IMR-90 (cell line): ENCODE results near the gene RGL1. TPM values are rescaled to one million over a fixed set of nuclear protein-coding genes. Genes with fewer than 3 reads are reported as not detected.
A peak's percentile ranks its signal among the peaks of the same experiment; 100 is the strongest.

Experiments used
- ATAC-seq: fragments of 200-7000 bp; cut with Tn5 transposase; 2 replicates; pipeline ENCODE4 v1.9.1; 2020; ENCODE audit warnings: low read depth, mild to moderate bottlenecking, moderate library complexity
- BruUV-seq: library from RNA; stranded (reverse); fragments of 400-500 nt; replicated peaks from 2 replicates; lab custom pipeline; 2021; lab: Mats Ljungman, UMichigan
- CTCF ChIA-PET: fragments of 300-600 bp; formaldehyde crosslinking; extraction: SDS; loops from one replicate; lab custom pipeline; 2021; ENCODE audit warnings: antibody characterized with exemption; lab: Yijun Ruan, JAX
- POLR2A ChIA-PET: fragments of 300-600 bp; sonication (Branson Sonifier 250); formaldehyde crosslinking; loops from one replicate; lab custom pipeline; 2022; ENCODE audit warnings: antibody characterized with exemption; ENCODE audit not compliant: unreplicated experiment; lab: Charles Lee
- DNase-seq: peaks from one replicate; pipeline ENCODE4 v3.0.0; 2013
- H2AFZ ChIP-seq: replicated peaks from 2 replicates; pipeline ENCODE3; 2013; ENCODE audit warnings: low read length, mild to moderate bottlenecking; ENCODE audit not compliant: poor library complexity
- H2AK5ac ChIP-seq: 2 replicates; pipeline ENCODE4 v1.6.1; 2013; ENCODE audit warnings: low read depth, low read length, inconsistent platforms
- H2AK9ac ChIP-seq: replicated peaks from 2 replicates; pipeline ENCODE3; 2013; ENCODE audit warnings: mild to moderate bottlenecking, low read depth, low read length, moderate library complexity; ENCODE audit not compliant: poor library complexity
- H2BK120ac ChIP-seq: 2 replicates; pipeline ENCODE4 v1.6.1; 2013; ENCODE audit warnings: low read depth, low read length, inconsistent platforms
- H2BK15ac ChIP-seq: 3 replicates; pipeline ENCODE4 v1.6.1; 2013; ENCODE audit warnings: low read depth, low read length, inconsistent platforms
- H2BK20ac ChIP-seq: 2 replicates; pipeline ENCODE4 v1.6.1; 2013; ENCODE audit warnings: low read depth, mild to moderate bottlenecking, inconsistent platforms, low read length, moderate library complexity
- H2BK5ac ChIP-seq: 2 replicates; pipeline ENCODE4 v1.6.1; 2013; ENCODE audit warnings: mild to moderate bottlenecking, low read depth, low read length, inconsistent platforms; ENCODE audit not compliant: poor library complexity, severe bottlenecking
- H3K14ac ChIP-seq: replicated peaks from 2 replicates; pipeline ENCODE4 v1.6.1; 2013; ENCODE audit warnings: low read depth, low read length, inconsistent platforms
- H3K18ac ChIP-seq: 2 replicates; pipeline ENCODE4 v1.6.1; 2013; ENCODE audit warnings: low read depth, low read length, control low read depth
- H3K23ac ChIP-seq: 2 replicates; pipeline ENCODE4 v1.6.1; 2013; ENCODE audit warnings: low read depth, low read length, inconsistent platforms
- H3K27ac ChIP-seq: 2 replicates; pipeline ENCODE4 v1.5.1; 2013; ENCODE audit warnings: mild to moderate bottlenecking, control low read depth, low read length; ENCODE audit not compliant: insufficient read depth
- H3K27me3 ChIP-seq: 2 replicates; pipeline ENCODE4 v1.6.1; 2013; ENCODE audit warnings: low read length; ENCODE audit not compliant: control insufficient read depth, insufficient read depth
- H3K36me3 ChIP-seq: 2 replicates; pipeline ENCODE4 v1.6.1; 2013; ENCODE audit warnings: low read length, mixed read lengths; ENCODE audit not compliant: control insufficient read depth, insufficient read depth
- H3K4ac ChIP-seq: 2 replicates; pipeline ENCODE4 v1.6.1; 2013; ENCODE audit warnings: low read depth, low read length, inconsistent platforms
- H3K4me1 ChIP-seq: 2 replicates; pipeline ENCODE4 v1.6.1; 2013; ENCODE audit warnings: low read length, mixed read lengths; ENCODE audit not compliant: control insufficient read depth, insufficient read depth
- H3K4me2 ChIP-seq: 2 replicates; pipeline ENCODE4 v1.6.1; 2013; ENCODE audit warnings: low read depth, mild to moderate bottlenecking, control low read depth, low read length, moderate library complexity
- H3K4me3 ChIP-seq: 2 replicates; pipeline ENCODE4 v1.5.1; 2013; ENCODE audit warnings: low read depth, mild to moderate bottlenecking, control low read depth, low read length, moderate library complexity; ENCODE audit not compliant: insufficient read depth
- H3K56ac ChIP-seq: 2 replicates; pipeline ENCODE4 v1.6.1; 2013; ENCODE audit warnings: low read length, inconsistent platforms; ENCODE audit not compliant: insufficient read depth; ENCODE audit errors: extremely low read depth
- H3K79me1 ChIP-seq, 2 experiments: 2 replicates each; pipeline ENCODE4 v1.6.1; 2013; ENCODE audit warnings: low read length in 2 of 2, inconsistent platforms in 1 of 2, low read depth in 1 of 2
- H3K9ac ChIP-seq: 2 replicates; pipeline ENCODE4 v1.6.1; 2013; ENCODE audit warnings: low read depth, low read length, control low read depth
- H3K9me1 ChIP-seq: 2 replicates; pipeline ENCODE4 v1.6.1; 2013; ENCODE audit warnings: low read length, inconsistent platforms; ENCODE audit not compliant: insufficient read depth
- H3K9me3 ChIP-seq: 2 replicates; pipeline ENCODE4 v1.6.1; 2013; ENCODE audit warnings: low read length; ENCODE audit not compliant: control insufficient read depth, insufficient read depth
- H4K20me1 ChIP-seq: 2 replicates; pipeline ENCODE4 v1.6.1; 2013; ENCODE audit warnings: low read length, inconsistent platforms; ENCODE audit not compliant: insufficient read depth
- H4K5ac ChIP-seq: 2 replicates; pipeline ENCODE4 v1.6.1; 2013; ENCODE audit warnings: mild to moderate bottlenecking, low read depth, low read length, control low read depth
- H4K8ac ChIP-seq, 2 experiments: 2 replicates each; pipeline ENCODE4 v1.6.1; 2013; ENCODE audit warnings: low read depth in 2 of 2, low read length in 2 of 2, control low read depth in 1 of 2, inconsistent platforms in 1 of 2
- H4K91ac ChIP-seq: 2 replicates; pipeline ENCODE4 v1.6.1; 2013; ENCODE audit warnings: low read depth, low read length, inconsistent platforms; ENCODE audit not compliant: insufficient read depth
- BHLHE40 ChIP-seq: fragments of 150-350 bp; IDR thresholded peaks from 2 replicates; pipeline ENCODE4 v1.6.1; 2016; ENCODE audit warnings: mild to moderate bottlenecking, low read depth, low read length
- CEBPB ChIP-seq: IDR thresholded peaks from 2 replicates; pipeline ENCODE4 v1.6.1; 2012; ENCODE audit warnings: low read depth, low read length, improper control_type of control experiment
- CHD1 ChIP-seq: IDR thresholded peaks from 2 replicates; pipeline ENCODE4 v1.6.1; 2012; ENCODE audit warnings: low read depth, low read length, improper control_type of control experiment
- ELK1 ChIP-seq: fragments of 150-350 bp; IDR thresholded peaks from 2 replicates; pipeline ENCODE4 v1.6.1; 2016; ENCODE audit warnings: low read depth, mild to moderate bottlenecking, low read length, moderate library complexity, borderline replicate concordance
- FOS ChIP-seq: fragments of 150-350 bp; IDR thresholded peaks from 2 replicates; pipeline ENCODE4 v1.6.1; 2016; ENCODE audit warnings: low read depth, low read length
- MAFK ChIP-seq: IDR thresholded peaks from 2 replicates; pipeline ENCODE4 v1.6.1; 2012; ENCODE audit warnings: low read depth, low read length, improper control_type of control experiment
- MAZ ChIP-seq: IDR thresholded peaks from 2 replicates; pipeline ENCODE4 v1.6.1; 2012; ENCODE audit warnings: low read depth, mild to moderate bottlenecking, low read length, improper control_type of control experiment, moderate library complexity, borderline replicate concordance
- MXI1 ChIP-seq: IDR thresholded peaks from 2 replicates; pipeline ENCODE4 v1.6.1; 2012; ENCODE audit warnings: low read depth, mild to moderate bottlenecking, low read length, moderate library complexity, borderline replicate concordance
- NFE2L2 ChIP-seq: fragments of 150-350 bp; IDR thresholded peaks from 2 replicates; pipeline ENCODE4 v1.6.1; 2016; ENCODE audit warnings: low read depth, mild to moderate bottlenecking, low read length
- POLR2A ChIP-seq: IDR thresholded peaks from 2 replicates; pipeline ENCODE4 v1.6.1; 2012; ENCODE audit warnings: mild to moderate bottlenecking, low read depth, low read length
- RCOR1 ChIP-seq: IDR thresholded peaks from 2 replicates; pipeline ENCODE4 v1.6.1; 2012; ENCODE audit warnings: mild to moderate bottlenecking, low read length, improper control_type of control experiment; ENCODE audit not compliant: insufficient replicate concordance
- RFX5 ChIP-seq: IDR thresholded peaks from 2 replicates; pipeline ENCODE4 v1.8.0; 2012; ENCODE audit warnings: low read depth, mild to moderate bottlenecking, low read length, moderate library complexity
- USF2 ChIP-seq: fragments of 150-350 bp; IDR thresholded peaks from 2 replicates; pipeline ENCODE4 v1.6.1; 2017; ENCODE audit warnings: mild to moderate bottlenecking, antibody characterized with exemption, low read length, low read depth
- WGBS, 2 experiments: methylation state at CpG; one replicate each; pipeline versions ENCODE4 v1.1.5 to v1.1.7; 2013; ENCODE audit warnings: missing lambda C conversion rate in 2 of 2; ENCODE audit not compliant: insufficient read length in 1 of 2; ENCODE audit errors: extremely low coverage in 2 of 2; 5-methylcytosine and 5-hydroxymethylcytosine counted together
- dilution Hi-C: fragments of 300-500 bp; cut with HindIII; formaldehyde crosslinking; loops from one replicate; pipeline ENCODE4 v1.14.3; 2018; ENCODE audit warnings: low sequenced_read_pairs; ENCODE audit not compliant: unreplicated experiment
- in situ Hi-C: fragments of 300-500 bp; cut with MboI; formaldehyde crosslinking; loops from 3 replicates; pipeline ENCODE4 v1.14.3; 2019; ENCODE audit warnings: low sequenced_read_pairs, inconsistent platforms, mixed read lengths
- intact Hi-C: fragments of 100-400 bp; cut with micrococcal nuclease; formaldehyde crosslinking; loops from 2 replicates; pipeline ENCODE4 v1.10.0; 2022
- polyA plus RNA-seq, 3 experiments: library from polyadenylated mRNA; depleted of rRNA; stranded (reverse); fragments of >200 nt; gene quantifications; 2 replicates each; pipeline ENCODE4 v1.2.3, GENCODE V29; 2012; ENCODE audit warnings: low replicate concordance in 1 of 3
- total RNA-seq: library from RNA; depleted of rRNA; stranded (reverse); fragments of >200 nt; gene quantifications from 2 replicates; pipeline ENCODE4 v1.2.3, GENCODE V29; 2012
- TF ChIP-seq, protein P1 (sequence below): conservative IDR thresholded peaks from 2 replicates; pipeline ENCODE4 v1.5.1; 2012; ENCODE audit warnings: mild to moderate bottlenecking, low read depth, low read length, improper control_type of control experiment

RGL1 gene
- total and polyA plus RNA-seq, 2 of the 4 experiments (the other 2 are of a cell fraction) = 4.7 to 7.5 TPM

- TF ChIP-seq, protein P1, sequence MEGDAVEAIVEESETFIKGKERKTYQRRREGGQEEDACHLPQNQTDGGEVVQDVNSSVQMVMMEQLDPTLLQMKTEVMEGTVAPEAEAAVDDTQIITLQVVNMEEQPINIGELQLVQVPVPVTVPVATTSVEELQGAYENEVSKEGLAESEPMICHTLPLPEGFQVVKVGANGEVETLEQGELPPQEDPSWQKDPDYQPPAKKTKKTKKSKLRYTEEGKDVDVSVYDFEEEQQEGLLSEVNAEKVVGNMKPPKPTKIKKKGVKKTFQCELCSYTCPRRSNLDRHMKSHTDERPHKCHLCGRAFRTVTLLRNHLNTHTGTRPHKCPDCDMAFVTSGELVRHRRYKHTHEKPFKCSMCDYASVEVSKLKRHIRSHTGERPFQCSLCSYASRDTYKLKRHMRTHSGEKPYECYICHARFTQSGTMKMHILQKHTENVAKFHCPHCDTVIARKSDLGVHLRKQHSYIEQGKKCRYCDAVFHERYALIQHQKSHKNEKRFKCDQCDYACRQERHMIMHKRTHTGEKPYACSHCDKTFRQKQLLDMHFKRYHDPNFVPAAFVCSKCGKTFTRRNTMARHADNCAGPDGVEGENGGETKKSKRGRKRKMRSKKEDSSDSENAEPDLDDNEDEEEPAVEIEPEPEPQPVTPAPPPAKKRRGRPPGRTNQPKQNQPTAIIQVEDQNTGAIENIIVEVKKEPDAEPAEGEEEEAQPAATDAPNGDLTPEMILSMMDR = no peak
- no peak for TF ChIP-seq RFX5
- TF ChIP-seq CEBPB = no peak
Observed at GRCh38 chr1:183774938-183775337, 30.0 kb upstream of the RGL1 start (continued).

DNA sequence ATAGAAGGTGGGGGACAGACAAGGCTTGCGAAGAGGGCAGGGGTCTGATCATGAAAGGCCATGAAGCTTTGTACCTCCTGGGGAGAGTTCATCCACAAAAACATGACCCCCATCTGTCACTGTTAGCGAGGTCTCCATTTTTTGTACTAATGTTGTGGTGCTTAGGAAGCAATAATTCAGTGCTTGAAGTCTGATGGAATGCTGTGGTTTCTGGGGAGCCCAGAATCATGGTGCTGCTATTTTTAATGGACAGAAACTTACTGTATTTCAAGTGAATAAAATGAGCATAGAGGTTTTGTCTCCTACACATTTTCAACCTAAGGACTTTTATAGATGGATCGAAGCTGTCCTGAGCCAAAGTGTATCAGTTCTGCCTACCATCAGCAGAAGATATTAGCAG, 28.2 kb upstream of the RGL1 start:
- H3K79me1 ChIP-seq = no peaks in the 10 kb centered on the region
- no peak overlapping the region for H4K91ac ChIP-seq
- dilution Hi-C loops = no loop called here
- no peak overlapping the region for H4K8ac ChIP-seq
- no peaks in the 10 kb centered on the region for H4K20me1 ChIP-seq
- intact Hi-C loops = no loop called here
- H3K9me3 ChIP-seq = peaks cover 2% of the 10 kb centered on the region
- no peak; the same call in 1 of the 2 replicates for ATAC-seq
- DNase-seq = peak; percentile 53
- in situ Hi-C loops = no loop called here
- POLR2A ChIA-PET = interaction anchor here (1.0 kb wide), 1 partner anchor 59 kb away, joined by 3 read pairs; no protein-coding TSS in a partner anchor
- no peak overlapping the region; the same call in 1 of the 2 replicates for H2BK20ac ChIP-seq
- H2BK15ac ChIP-seq = no peak overlapping the region
- no peak overlapping the region for H3K56ac ChIP-seq
- H3K4me3 ChIP-seq = no peak overlapping the region
- H2AK9ac ChIP-seq = no peak overlapping the region
- WGBS, 2 experiments = no CpG with 5 or more reads among the region's 3 CpGs
- peak overlapping the region; percentile 50; the same call in 1 of the 2 replicates for H4K5ac ChIP-seq
- no peak overlapping the region for H2AFZ ChIP-seq
- peak overlapping the region; percentile 36; the same call in 1 of the 2 replicates for H3K4me2 ChIP-seq
- no TSS peak for BruUV-seq
- H3K4ac ChIP-seq = no peak overlapping the region
- H3K14ac ChIP-seq = no peak overlapping the region
- no peak overlapping the region for H2BK120ac ChIP-seq
- no peak overlapping the region for H3K27ac ChIP-seq
- H3K9ac ChIP-seq = no peak overlapping the region
- H3K36me3 ChIP-seq = no peaks in the 10 kb centered on the region
- H2AK5ac ChIP-seq = no peak overlapping the region
- no peaks in the 10 kb centered on the region for H3K27me3 ChIP-seq
- peaks cover 4% of the 10 kb centered on the region for H3K4me1 ChIP-seq
- no peak overlapping the region for H2BK5ac ChIP-seq
- no peak overlapping the region for H3K23ac ChIP-seq
- CTCF ChIA-PET = no interaction called here
- peak overlapping the region; percentile 64; the same call in 1 of the 2 replicates for H3K18ac ChIP-seq
- no peaks in the 10 kb centered on the region for H3K9me1 ChIP-seq
- TF ChIP-seq FOS (no peak), BHLHE40 (no peak), CEBPB (no peak), USF2 (no peak), MXI1 (no peak), RFX5 (no peak), CHD1 (no peak), RCOR1 (no peak), MAFK (no peak), POLR2A (no peak), MAZ (no peak), NFE2L2 (no peak), ELK1 (no peak)
